ENCODE measurements around the gene FAAP20.

- TF ChIP-seq CTCF (IDR thresholded peaks at IDR 0.05): no peak
- TF ChIP-seq POLR2A (IDR thresholded peaks at IDR 0.05): no peak
Measured at GRCh38 chr1:2148691-2149090, 45.9 kb downstream of the FAAP20 start.

All from testis (tissue), 2 donors.